LNCaP clone FGC (cell line): ENCODE results near the gene RELB.

Source experiments
- DNase-seq: peaks from one replicate; pipeline ENCODE4 v3.0.0-alpha.2; 2011; ENCODE audit warnings: low read depth
- H3K4me3 ChIP-seq: 2 replicates; pipeline ENCODE4 v1.5.1; 2011; ENCODE audit warnings: mild to moderate bottlenecking, low read depth, low read length, control low read depth
- CTCF ChIP-seq: IDR thresholded peaks from 2 replicates; pipeline ENCODE4 v1.5.1; 2012; ENCODE audit warnings: mild to moderate bottlenecking; ENCODE audit not compliant: control insufficient read depth, insufficient read depth; ENCODE audit errors: extremely low read depth

Gene RELB

GRCh38 chr19:45082170-45082569, 80.9 kb downstream of the RELB start:
- DNase-seq, result no peak
- H3K4me3 ChIP-seq, result no peak overlapping the region
- TF ChIP-seq CTCF, result no peak

- no peak for TF ChIP-seq CTCF
- H3K4me3 ChIP-seq, result no peak overlapping the region
- DNase-seq, result no peak
These were observed 85.2 kb downstream of the RELB start for GRCh38 chr19:45086480-45086879.

- DNase-seq, result no peak
- no peak for TF ChIP-seq CTCF
- H3K4me3 ChIP-seq, result no peak overlapping the region
These were observed 86.3 kb downstream of the RELB start for GRCh38 chr19:45087531-45087930.
